Ishikawa (cell line): Measurements from ENCODE around the gene UBE2Q2.

Source experiments
- CEBPB ChIP-seq: IDR thresholded peaks from 2 replicates; pipeline ENCODE4 v1.6.1; 2012
- CREB1 ChIP-seq: IDR thresholded peaks from 2 replicates; pipeline ENCODE4 v1.6.1; 2012; ENCODE audit warnings: low read depth
- EGR1 ChIP-seq: IDR thresholded peaks from 2 replicates; pipeline ENCODE4 v1.6.1; 2012
- EP300 ChIP-seq: IDR thresholded peaks from 2 replicates; pipeline ENCODE4 v1.6.1; 2012; ENCODE audit warnings: borderline replicate concordance
- FOXM1 ChIP-seq: IDR thresholded peaks from 2 replicates; pipeline ENCODE4 v1.6.1; 2012; ENCODE audit warnings: low read depth, borderline replicate concordance
- NFIC ChIP-seq: IDR thresholded peaks from 2 replicates; pipeline ENCODE4 v1.6.1; 2012
- RAD21 ChIP-seq: IDR thresholded peaks from 2 replicates; pipeline ENCODE4 v1.6.1; 2012; ENCODE audit warnings: low read depth
- TAF1 ChIP-seq: IDR thresholded peaks from 2 replicates; pipeline ENCODE4 v1.6.1; 2012; ENCODE audit warnings: low read depth, mild to moderate bottlenecking
- TCF12 ChIP-seq: IDR thresholded peaks from 2 replicates; pipeline ENCODE4 v1.6.1; 2012; ENCODE audit warnings: low read depth
- TEAD4 ChIP-seq: IDR thresholded peaks from 2 replicates; pipeline ENCODE4 v1.6.1; 2012
- YY1 ChIP-seq: IDR thresholded peaks from 2 replicates; pipeline ENCODE4 v1.6.1; 2012; ENCODE audit warnings: low read depth
- ZBTB7A ChIP-seq: IDR thresholded peaks from 2 replicates; pipeline ENCODE4 v1.6.1; 2012; ENCODE audit warnings: low read depth
- TF ChIP-seq, protein P1 (sequence below): IDR thresholded peaks from 2 replicates; pipeline ENCODE4 v1.6.1; 2012; ENCODE audit warnings: low read depth, mild to moderate bottlenecking
- TF ChIP-seq, protein P2 (sequence below): IDR thresholded peaks from 2 replicates; pipeline ENCODE4 v1.6.1; 2012
- TF ChIP-seq, protein P3 (sequence below): IDR thresholded peaks from 2 replicates; pipeline ENCODE4 v1.6.1; 2012

UBE2Q2 gene

DNA sequence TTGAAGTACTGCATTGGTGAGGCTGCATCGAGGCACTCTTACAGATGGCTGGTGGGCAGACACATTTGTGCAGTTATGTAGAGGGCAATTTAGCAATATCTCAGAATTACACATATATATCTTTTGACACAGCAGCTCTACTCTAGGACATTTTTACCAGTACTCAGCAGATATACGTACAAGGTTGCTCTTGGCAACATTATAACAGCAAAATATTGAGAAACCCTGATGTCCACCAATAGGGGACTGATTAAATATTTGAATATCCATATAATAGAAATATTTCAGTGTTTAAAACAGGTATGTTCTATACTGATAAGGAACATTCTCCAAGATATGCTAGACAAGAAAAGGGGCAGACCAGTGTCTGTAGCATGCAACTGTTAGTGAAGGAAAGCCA is 52.5 kb downstream of the UBE2Q2 start:
- TF ChIP-seq, protein P1, sequence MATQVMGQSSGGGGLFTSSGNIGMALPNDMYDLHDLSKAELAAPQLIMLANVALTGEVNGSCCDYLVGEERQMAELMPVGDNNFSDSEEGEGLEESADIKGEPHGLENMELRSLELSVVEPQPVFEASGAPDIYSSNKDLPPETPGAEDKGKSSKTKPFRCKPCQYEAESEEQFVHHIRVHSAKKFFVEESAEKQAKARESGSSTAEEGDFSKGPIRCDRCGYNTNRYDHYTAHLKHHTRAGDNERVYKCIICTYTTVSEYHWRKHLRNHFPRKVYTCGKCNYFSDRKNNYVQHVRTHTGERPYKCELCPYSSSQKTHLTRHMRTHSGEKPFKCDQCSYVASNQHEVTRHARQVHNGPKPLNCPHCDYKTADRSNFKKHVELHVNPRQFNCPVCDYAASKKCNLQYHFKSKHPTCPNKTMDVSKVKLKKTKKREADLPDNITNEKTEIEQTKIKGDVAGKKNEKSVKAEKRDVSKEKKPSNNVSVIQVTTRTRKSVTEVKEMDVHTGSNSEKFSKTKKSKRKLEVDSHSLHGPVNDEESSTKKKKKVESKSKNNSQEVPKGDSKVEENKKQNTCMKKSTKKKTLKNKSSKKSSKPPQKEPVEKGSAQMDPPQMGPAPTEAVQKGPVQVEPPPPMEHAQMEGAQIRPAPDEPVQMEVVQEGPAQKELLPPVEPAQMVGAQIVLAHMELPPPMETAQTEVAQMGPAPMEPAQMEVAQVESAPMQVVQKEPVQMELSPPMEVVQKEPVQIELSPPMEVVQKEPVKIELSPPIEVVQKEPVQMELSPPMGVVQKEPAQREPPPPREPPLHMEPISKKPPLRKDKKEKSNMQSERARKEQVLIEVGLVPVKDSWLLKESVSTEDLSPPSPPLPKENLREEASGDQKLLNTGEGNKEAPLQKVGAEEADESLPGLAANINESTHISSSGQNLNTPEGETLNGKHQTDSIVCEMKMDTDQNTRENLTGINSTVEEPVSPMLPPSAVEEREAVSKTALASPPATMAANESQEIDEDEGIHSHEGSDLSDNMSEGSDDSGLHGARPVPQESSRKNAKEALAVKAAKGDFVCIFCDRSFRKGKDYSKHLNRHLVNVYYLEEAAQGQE = no peak
- TF ChIP-seq TEAD4 = no peak
- TF ChIP-seq YY1 = no peak
- TF ChIP-seq RAD21 = no peak
- TF ChIP-seq EP300 = no peak
- no peak for TF ChIP-seq FOXM1
- no peak for TF ChIP-seq TCF12
- TF ChIP-seq, protein P2, sequence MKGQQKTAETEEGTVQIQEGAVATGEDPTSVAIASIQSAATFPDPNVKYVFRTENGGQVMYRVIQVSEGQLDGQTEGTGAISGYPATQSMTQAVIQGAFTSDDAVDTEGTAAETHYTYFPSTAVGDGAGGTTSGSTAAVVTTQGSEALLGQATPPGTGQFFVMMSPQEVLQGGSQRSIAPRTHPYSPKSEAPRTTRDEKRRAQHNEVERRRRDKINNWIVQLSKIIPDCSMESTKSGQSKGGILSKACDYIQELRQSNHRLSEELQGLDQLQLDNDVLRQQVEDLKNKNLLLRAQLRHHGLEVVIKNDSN = no peak
- TF ChIP-seq NFIC = no peak
- no peak for TF ChIP-seq CEBPB
- no peak for TF ChIP-seq TAF1
- no peak for TF ChIP-seq ZBTB7A
- no peak for TF ChIP-seq CREB1
- no peak for TF ChIP-seq EGR1
- TF ChIP-seq, protein P3, sequence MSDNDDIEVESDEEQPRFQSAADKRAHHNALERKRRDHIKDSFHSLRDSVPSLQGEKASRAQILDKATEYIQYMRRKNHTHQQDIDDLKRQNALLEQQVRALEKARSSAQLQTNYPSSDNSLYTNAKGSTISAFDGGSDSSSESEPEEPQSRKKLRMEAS = no peak

DNA sequence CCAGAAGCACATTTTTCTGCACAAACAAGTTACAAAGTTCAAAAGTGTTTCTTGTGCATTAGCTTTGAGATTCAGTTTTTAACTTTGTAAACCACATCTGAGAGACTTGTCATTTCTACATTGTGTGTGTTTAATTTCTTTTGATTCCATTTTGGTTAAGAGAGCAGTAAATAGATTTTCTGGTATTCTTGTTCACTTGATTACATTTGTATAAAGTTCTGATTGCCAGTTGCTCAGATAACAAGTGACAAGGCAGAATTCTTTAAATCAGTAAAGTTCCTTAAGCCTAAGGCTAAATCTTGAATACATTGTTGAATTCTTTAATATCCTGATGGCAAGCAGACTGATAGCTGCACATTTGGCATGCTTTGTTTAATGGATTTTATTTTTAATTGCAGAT is 57.3 kb downstream of the UBE2Q2 start:
- TF ChIP-seq CEBPB (no peak), FOXM1 (no peak)

DNA sequence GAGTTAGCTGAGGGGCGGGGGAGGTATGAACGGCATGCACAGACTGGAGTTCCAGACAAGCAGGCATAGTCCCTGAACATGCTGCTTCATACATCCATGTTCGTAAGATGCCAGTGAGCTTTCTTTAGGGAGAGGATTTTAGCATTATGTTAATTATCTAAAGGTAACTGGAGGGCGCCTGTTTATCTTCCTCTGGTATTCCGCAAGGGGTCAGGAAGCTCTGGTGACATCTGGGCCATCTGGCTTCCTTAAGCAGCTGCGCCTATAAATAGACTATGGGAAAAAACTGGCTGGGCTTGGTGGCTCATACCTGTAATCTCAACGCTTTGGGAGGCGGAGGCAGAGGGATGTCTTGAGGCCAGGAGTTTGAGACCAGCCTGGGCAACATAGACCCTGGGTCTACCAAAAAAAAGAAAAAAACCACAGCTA is 58.9 kb downstream of the UBE2Q2 start:
- TF ChIP-seq, protein P2 = no peak
- TF ChIP-seq, protein P3 = no peak
- no peak for TF ChIP-seq YY1
- TF ChIP-seq, protein P1 = no peak
- no peak for TF ChIP-seq NFIC
- TF ChIP-seq CREB1 = no peak
- no peak for TF ChIP-seq FOXM1
- TF ChIP-seq EP300 = no peak
- TF ChIP-seq EGR1 = no peak
- TF ChIP-seq CEBPB = no peak
- no peak for TF ChIP-seq TEAD4
- no peak for TF ChIP-seq TAF1
- no peak for TF ChIP-seq ZBTB7A
- TF ChIP-seq TCF12 = no peak
- no peak for TF ChIP-seq RAD21

DNA sequence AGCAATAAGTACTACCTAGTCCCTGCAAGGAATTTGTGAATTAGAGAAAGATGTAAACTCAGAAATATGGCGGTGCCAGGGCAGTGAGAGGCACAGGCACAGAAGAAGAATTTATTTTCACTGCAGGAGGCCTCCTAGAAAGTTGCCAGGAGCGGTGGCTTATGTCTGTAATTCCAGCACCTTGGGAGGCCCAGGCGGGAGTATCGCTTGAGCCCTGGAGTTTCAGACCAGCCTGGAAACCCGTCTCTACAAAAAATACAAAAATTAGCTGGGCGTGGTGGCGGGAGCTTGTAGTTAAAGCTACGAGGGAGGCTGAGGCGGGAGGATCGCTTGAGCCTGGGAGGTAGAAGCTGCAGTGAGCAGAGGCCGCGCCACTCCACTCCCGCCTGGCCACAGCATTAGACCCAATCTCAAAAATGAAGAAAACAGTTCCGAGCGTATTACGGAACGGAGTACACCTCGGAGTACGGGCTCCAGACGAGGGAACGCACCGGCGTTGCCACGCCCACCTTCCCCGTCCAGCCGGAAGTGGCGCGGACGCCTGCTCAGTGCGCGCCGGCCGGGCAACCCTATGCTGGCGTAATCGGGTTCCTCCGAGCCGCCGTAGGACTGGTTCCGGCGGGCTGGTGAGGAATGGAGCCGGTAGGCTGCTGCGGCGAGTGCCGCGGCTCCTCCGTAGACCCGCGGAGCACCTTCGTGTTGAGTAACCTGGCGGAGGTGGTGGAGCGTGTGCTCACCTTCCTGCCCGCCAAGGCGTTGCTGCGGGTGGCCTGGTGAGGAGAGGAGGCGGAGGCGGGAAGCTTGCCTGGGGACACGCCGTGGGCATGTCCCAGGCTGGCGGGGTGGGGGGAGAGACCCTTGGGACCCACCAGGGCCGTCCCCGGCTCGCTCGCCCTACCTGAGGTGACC is 60.3 kb downstream of the UBE2Q2 start, which contains the start of gene FBXO22:
FBXO22 (plus strand) TSS at position 548 of the 909 bp plus-strand sequence; CDS start at position 634, 86 bp downstream.
- 0 out of 2 replicates have a peak, but pooled peaks have one; percentile 10 for TF ChIP-seq EP300
- TF ChIP-seq, protein P3 = peak; percentile 80
- no peak for TF ChIP-seq NFIC
- 0 out of 2 replicates have a peak, but pooled peaks have one; percentile 37 for TF ChIP-seq CEBPB
- no peak for TF ChIP-seq TEAD4
- TF ChIP-seq TAF1 = peak; percentile 94
- 0 out of 2 replicates have a peak, but pooled peaks have one; percentile 39 for TF ChIP-seq CREB1
- TF ChIP-seq, protein P1 = no peak
- TF ChIP-seq, protein P2 = no peak
- TF ChIP-seq ZBTB7A = peak; percentile 98
- no peak for TF ChIP-seq RAD21
- 0 out of 2 replicates have a peak, but pooled peaks have one; percentile 1 for TF ChIP-seq FOXM1
- TF ChIP-seq YY1 = peak; percentile 58
- TF ChIP-seq EGR1 = 0 out of 2 replicates have a peak, but pooled peaks have one; percentile 7
- peak; percentile 53; the same call in 1 of the 2 replicates for TF ChIP-seq TCF12
